ENCODE measurements around the gene MRTFA.

DNA sequence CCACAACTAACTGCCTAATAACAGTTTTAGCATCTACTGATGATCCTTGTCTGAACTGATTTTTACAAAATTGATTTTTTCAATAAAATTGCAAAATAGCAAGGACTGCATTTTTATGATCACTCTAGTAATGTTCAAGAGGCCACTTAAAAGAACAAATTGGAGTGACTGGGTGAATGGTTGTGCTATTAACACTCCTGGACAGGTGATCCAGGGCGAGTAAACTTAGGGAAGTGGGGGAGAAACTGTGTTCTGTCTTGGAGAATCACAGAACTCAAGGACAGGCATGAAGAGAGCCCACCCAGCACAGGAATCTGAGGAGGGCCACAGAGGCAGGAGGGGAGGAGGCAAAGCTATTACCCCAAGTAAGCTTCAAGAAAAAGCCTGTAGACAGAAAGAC, 190.3 kb downstream of the MRTFA start:
- TF ChIP-seq, protein P1, sequence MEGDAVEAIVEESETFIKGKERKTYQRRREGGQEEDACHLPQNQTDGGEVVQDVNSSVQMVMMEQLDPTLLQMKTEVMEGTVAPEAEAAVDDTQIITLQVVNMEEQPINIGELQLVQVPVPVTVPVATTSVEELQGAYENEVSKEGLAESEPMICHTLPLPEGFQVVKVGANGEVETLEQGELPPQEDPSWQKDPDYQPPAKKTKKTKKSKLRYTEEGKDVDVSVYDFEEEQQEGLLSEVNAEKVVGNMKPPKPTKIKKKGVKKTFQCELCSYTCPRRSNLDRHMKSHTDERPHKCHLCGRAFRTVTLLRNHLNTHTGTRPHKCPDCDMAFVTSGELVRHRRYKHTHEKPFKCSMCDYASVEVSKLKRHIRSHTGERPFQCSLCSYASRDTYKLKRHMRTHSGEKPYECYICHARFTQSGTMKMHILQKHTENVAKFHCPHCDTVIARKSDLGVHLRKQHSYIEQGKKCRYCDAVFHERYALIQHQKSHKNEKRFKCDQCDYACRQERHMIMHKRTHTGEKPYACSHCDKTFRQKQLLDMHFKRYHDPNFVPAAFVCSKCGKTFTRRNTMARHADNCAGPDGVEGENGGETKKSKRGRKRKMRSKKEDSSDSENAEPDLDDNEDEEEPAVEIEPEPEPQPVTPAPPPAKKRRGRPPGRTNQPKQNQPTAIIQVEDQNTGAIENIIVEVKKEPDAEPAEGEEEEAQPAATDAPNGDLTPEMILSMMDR (IDR thresholded peaks at IDR 0.05): no peak
- no peak for TF ChIP-seq POLR2A (IDR thresholded peaks at IDR 0.05)

Measured in thyroid gland (tissue), 4 donors.